ENCODE results near the gene MYRIP. TPM values are rescaled to one million over a fixed set of nuclear protein-coding genes. Genes with fewer than 3 reads are reported as not detected.

Gene MYRIP
- total RNA-seq, 1 donor from 2014 or later = 0.54 TPM

GRCh38 chr3:40223856-40224255, 414.4 kb downstream of the MYRIP start:
- H3K4me3 Mint-ChIP-seq = no peak overlapping the region
- H3K36me3 Mint-ChIP-seq (ENCODE audit: low read depth) = no peaks in the 10 kb centered on the region
- no peaks in the 10 kb centered on the region for H3K4me1 Mint-ChIP-seq
- no peak overlapping the region for H3K27ac Mint-ChIP-seq (ENCODE audit: unreplicated experiment)
- no peaks in the 10 kb centered on the region for H3K9me3 Mint-ChIP-seq
- no peak for TF ChIP-seq CTCF (conservative IDR thresholded peaks at IDR 0.05)
- DNase-seq (ENCODE audit: low read depth, low spot score) = no peak
- H3K27me3 Mint-ChIP-seq (ENCODE audit: low read depth) = peaks cover 3% of the 10 kb centered on the region

- H3K4me1 Mint-ChIP-seq = no peaks in the 10 kb centered on the region
- no peak overlapping the region for H3K27ac Mint-ChIP-seq (ENCODE audit: unreplicated experiment)
- peaks cover 3% of the 10 kb centered on the region for H3K27me3 Mint-ChIP-seq (ENCODE audit: low read depth)
- DNase-seq (ENCODE audit: low read depth, low spot score) = no peak
- no peaks in the 10 kb centered on the region for H3K9me3 Mint-ChIP-seq
- TF ChIP-seq CTCF (conservative IDR thresholded peaks at IDR 0.05) = no peak
- H3K4me3 Mint-ChIP-seq = no peak overlapping the region
- no peaks in the 10 kb centered on the region for H3K36me3 Mint-ChIP-seq (ENCODE audit: low read depth)
These were observed 415.5 kb downstream of the MYRIP start for GRCh38 chr3:40224796-40225515.

- no peaks in the 10 kb centered on the region for H3K36me3 Mint-ChIP-seq (ENCODE audit: low read depth)
These were observed 417.2 kb downstream of the MYRIP start for GRCh38 chr3:40226636-40227035.

GRCh38 chr3:40228792-40229350, 419.5 kb downstream of the MYRIP start:
- Mint-ChIP-seq H3K4me3 (no peak overlapping the region), H3K27me3 (ENCODE audit: low read depth) (peaks cover 3% of the 10 kb centered on the region), H3K9me3 (no peaks in the 10 kb centered on the region), H3K4me1 (no peaks in the 10 kb centered on the region), H3K36me3 (ENCODE audit: low read depth) (no peaks in the 10 kb centered on the region), H3K27ac (ENCODE audit: unreplicated experiment) (no peak overlapping the region)
- DNase-seq (ENCODE audit: low read depth, low spot score) = no peak
- TF ChIP-seq CTCF (conservative IDR thresholded peaks at IDR 0.05) = no peak

More at GRCh38 chr3:40226636-40227035, 417.2 kb downstream of the MYRIP start:
- Mint-ChIP-seq H3K27ac (ENCODE audit: unreplicated experiment) (no peak overlapping the region), H3K27me3 (ENCODE audit: low read depth) (peaks cover 3% of the 10 kb centered on the region), H3K9me3 (no peaks in the 10 kb centered on the region), H3K4me1 (no peaks in the 10 kb centered on the region), H3K4me3 (no peak overlapping the region)
- TF ChIP-seq CTCF (conservative IDR thresholded peaks at IDR 0.05) = no peak
- DNase-seq (ENCODE audit: low read depth, low spot score) = no peak

- peaks cover 3% of the 10 kb centered on the region for H3K27me3 Mint-ChIP-seq (ENCODE audit: low read depth)
- TF ChIP-seq CTCF (conservative IDR thresholded peaks at IDR 0.05) = no peak
- DNase-seq (ENCODE audit: low read depth, low spot score) = no peak
- no peaks in the 10 kb centered on the region for H3K36me3 Mint-ChIP-seq (ENCODE audit: low read depth)
- H3K27ac Mint-ChIP-seq (ENCODE audit: unreplicated experiment) = no peak overlapping the region
- no peak overlapping the region for H3K4me3 Mint-ChIP-seq
- H3K4me1 Mint-ChIP-seq = no peaks in the 10 kb centered on the region
- H3K9me3 Mint-ChIP-seq = no peaks in the 10 kb centered on the region
These were observed 420.0 kb downstream of the MYRIP start for GRCh38 chr3:40229386-40229785.
